HepG2 (cell line): ENCODE data around the gene ZBTB25.

Source experiments
- CHD2 ChIP-seq: IDR thresholded peaks from 2 replicates; pipeline ENCODE4 v1.6.1; 2011; ENCODE audit warnings: low read depth, low read length, improper control_type of control experiment
- CTCF ChIP-seq: sonication (generic); formaldehyde crosslinking; IDR thresholded peaks from 2 replicates; pipeline ENCODE4 v1.5.0; 2020; ENCODE audit warnings: mild to moderate bottlenecking, missing genetic modification reagents, moderate library complexity
- E2F1 ChIP-seq: sonication (generic); formaldehyde crosslinking; IDR thresholded peaks from 2 replicates; pipeline ENCODE4 v1.5.0; 2020; ENCODE audit warnings: missing genetic modification reagents
- E2F5 ChIP-seq: sonication (generic); formaldehyde crosslinking; conservative IDR thresholded peaks from 2 replicates; pipeline ENCODE4 v1.4.0; 2020; ENCODE audit warnings: missing genetic modification reagents
- ERF ChIP-seq: IDR thresholded peaks from 2 replicates; pipeline ENCODE4 v1.6.1; 2018; ENCODE audit warnings: missing biosample characterization, missing genetic modification reagents
- JUNB ChIP-seq: sonication (generic); formaldehyde crosslinking; IDR thresholded peaks from 2 replicates; pipeline ENCODE4 v1.8.0; 2022; ENCODE audit warnings: missing genetic modification reagents, mild to moderate bottlenecking, borderline replicate concordance
- NR0B2 ChIP-seq: sonication (generic); formaldehyde crosslinking; IDR thresholded peaks from 2 replicates; pipeline ENCODE4 v1.4.0; 2020; ENCODE audit warnings: mild to moderate bottlenecking, missing genetic modification reagents
- SMARCC2 ChIP-seq: fragments of 450-650 bp; IDR thresholded peaks from 2 replicates; pipeline ENCODE4 v1.6.1; 2017; ENCODE audit warnings: antibody characterized with exemption, mild to moderate bottlenecking
- SPEN ChIP-seq: sonication (generic); formaldehyde crosslinking; IDR thresholded peaks from 2 replicates; pipeline ENCODE4 v1.5.1; 2020; ENCODE audit warnings: low read depth, mild to moderate bottlenecking, missing genetic modification reagents
- SRF ChIP-seq: IDR thresholded peaks from 2 replicates; pipeline ENCODE4 v1.6.1; 2011; ENCODE audit warnings: mild to moderate bottlenecking, low read depth, low read length, moderate library complexity
- THAP7 ChIP-seq: sonication (generic); formaldehyde crosslinking; IDR thresholded peaks from 2 replicates; pipeline ENCODE4 v1.8.1; 2023; ENCODE audit warnings: mild to moderate bottlenecking, missing genetic modification reagents
- ZNF589 ChIP-seq: sonication (generic); formaldehyde crosslinking; conservative IDR thresholded peaks from 2 replicates; pipeline ENCODE4 v1.8.0; 2022; ENCODE audit warnings: mild to moderate bottlenecking, moderate library complexity, missing genetic modification reagents
- ZNF670 ChIP-seq: sonication (generic); formaldehyde crosslinking; IDR thresholded peaks from 2 replicates; pipeline ENCODE4 v1.8.0; 2022; ENCODE audit warnings: mild to moderate bottlenecking, missing genetic modification reagents, borderline replicate concordance

GRCh38 chr14:64409126-64409920 lies 94.3 kb downstream of the ZBTB25 start:
- TF ChIP-seq E2F5 (no peak), ZNF670 (CRISPR knock-in tag) (no peak), THAP7 (CRISPR knock-in tag) (no peak), CTCF (no peak), SRF (no peak), CHD2 (no peak), NR0B2 (CRISPR knock-in tag) (no peak), ERF (CRISPR knock-in tag) (no peak), SPEN (CRISPR knock-in tag) (no peak), ZNF589 (CRISPR knock-in tag) (no peak), JUNB (no peak), E2F1 (no peak), SMARCC2 (no peak)
